DND-41 (cell line): Measurements from ENCODE around the gene PDCD11.
"Not testable (repeated sequence)": the region's sequence is repeated elsewhere in the genome, so short reads cannot be mapped to it uniquely, and the experiment has no call there.

Experiments used
- ATAC-seq: fragments of 200-7000 bp; cut with Tn5 transposase; 3 replicates; pipeline ENCODE4 v1.9.1; 2021; ENCODE audit warnings: low read depth; ENCODE audit not compliant: insufficient read depth
- DNase-seq: peaks from one replicate; pipeline ENCODE4 v3.0.0-alpha.2; 2020
- H2AFZ ChIP-seq: 2 replicates; pipeline ENCODE4 v1.6.0; 2012; ENCODE audit warnings: low read depth, low read length
- H3K27ac ChIP-seq: 2 replicates; pipeline ENCODE4 v1.5.1; 2012; ENCODE audit warnings: low read length, inconsistent platforms
- H3K27me3 ChIP-seq: fragments of 200-600 bp; sonication (generic); 2 replicates; pipeline ENCODE4 v1.6.0; 2012; ENCODE audit warnings: low read length, mild to moderate bottlenecking, inconsistent platforms; ENCODE audit not compliant: insufficient read depth, poor library complexity
- H3K36me3 ChIP-seq: 2 replicates; pipeline ENCODE4 v1.5.1; 2012; ENCODE audit warnings: low read length, inconsistent platforms; ENCODE audit not compliant: insufficient read depth
- H3K4me1 ChIP-seq: 2 replicates; pipeline ENCODE4 v1.5.1; 2012; ENCODE audit warnings: mild to moderate bottlenecking, low read length; ENCODE audit not compliant: insufficient read depth
- H3K4me2 ChIP-seq: 2 replicates; pipeline ENCODE4 v1.6.0; 2012; ENCODE audit warnings: mild to moderate bottlenecking, moderate library complexity, low read length, inconsistent platforms; ENCODE audit not compliant: insufficient read depth
- H3K4me3 ChIP-seq, 2 experiments: fragments of 200-600 bp in 1 of 2; shearing (Covaris generic) in 1 of 2; 2 replicates each; pipeline ENCODE4 v1.5.1; 2012 to 2016; ENCODE audit warnings: inconsistent platforms in 2 of 2, low read length in 2 of 2, mild to moderate bottlenecking in 2 of 2, low read depth in 1 of 2, moderate library complexity in 1 of 2
- H3K79me2 ChIP-seq: 2 replicates; pipeline ENCODE4 v1.6.0; 2012; ENCODE audit warnings: low read length, inconsistent platforms; ENCODE audit not compliant: insufficient read depth
- H3K9ac ChIP-seq: 2 replicates; pipeline ENCODE4 v1.6.0; 2012; ENCODE audit warnings: low read depth, mild to moderate bottlenecking, inconsistent platforms, low read length, moderate library complexity
- H3K9me3 ChIP-seq: 2 replicates; pipeline ENCODE4 v1.5.1; 2012; ENCODE audit warnings: low read length, moderate library complexity, mild to moderate bottlenecking, inconsistent platforms; ENCODE audit not compliant: insufficient read depth, severe bottlenecking
- H4K20me1 ChIP-seq: 2 replicates; pipeline ENCODE4 v1.6.0; 2012; ENCODE audit warnings: low read length; ENCODE audit not compliant: insufficient read depth
- CTCF ChIP-seq: IDR thresholded peaks from 2 replicates; pipeline ENCODE4 v1.5.1; 2012; ENCODE audit warnings: borderline replicate concordance, low read length, moderate library complexity, mild to moderate bottlenecking; ENCODE audit not compliant: poor library complexity, severe bottlenecking; ENCODE audit errors: extremely low read depth
- EZH2 ChIP-seq: IDR thresholded peaks from 3 replicates; pipeline ENCODE4 v1.6.1; 2012; ENCODE audit warnings: borderline replicate concordance, low read depth, mild to moderate bottlenecking, moderate library complexity, low read length, inconsistent platforms; ENCODE audit not compliant: severe bottlenecking

Gene PDCD11

GRCh38 chr10:103350517-103351260 is 45.7 kb upstream of the PDCD11 start, which contains the start of gene PCGF6:
Gene PCGF6, minus strand, starts transcription at chr10:103351140. Its CDS starts 74 bp downstream, at chr10:103351066.
- H3K27me3 ChIP-seq: no peaks in the 10 kb centered on the region
- peak within 1 kb of the TSS; percentile 72 to 75 for H3K4me3 ChIP-seq

GRCh38 chr10:103353281-103353680 is 43.1 kb upstream of the PDCD11 start:
- H2AFZ ChIP-seq: 0 out of 2 replicates have a peak overlapping the region, but pooled peaks have one; percentile 19
- ATAC-seq (no peak), DNase-seq (no peak)
- H3K27me3 ChIP-seq: no peaks in the 10 kb centered on the region
- H3K4me3 ChIP-seq: no peak overlapping the region
- peaks cover 29% of the 10 kb centered on the region for H3K4me1 ChIP-seq
- no peak overlapping the region for H3K9ac ChIP-seq
- H3K4me2 ChIP-seq: no peak overlapping the region
- no peaks in the 10 kb centered on the region for H4K20me1 ChIP-seq
- H3K27ac ChIP-seq: no peak overlapping the region
- H3K36me3 ChIP-seq: peaks cover 10% of the 10 kb centered on the region
- H3K9me3 ChIP-seq: no peaks in the 10 kb centered on the region
- peaks cover 36% of the 10 kb centered on the region for H3K79me2 ChIP-seq
- TF ChIP-seq EZH2 (no peak), CTCF (peak; percentile 35)

More at GRCh38 chr10:103350517-103351260, 45.7 kb upstream of the PDCD11 start, which contains the start of gene PCGF6:
- peak within 1 kb of the TSS; percentile 82 for H3K9ac ChIP-seq
- H3K4me1 ChIP-seq: peaks cover 33% of the 10 kb centered on the region
- peaks cover 43% of the 10 kb centered on the region for H3K79me2 ChIP-seq
- ATAC-seq: peak; percentile 85
- peak within 1 kb of the TSS; percentile 99 for H2AFZ ChIP-seq
- peak; percentile 80 for DNase-seq
- no peaks in the 10 kb centered on the region for H4K20me1 ChIP-seq
- TF ChIP-seq EZH2 (no peak), CTCF (peak; percentile 23)
- H3K27ac ChIP-seq: peak within 1 kb of the TSS; percentile 96
- peaks cover 29% of the 10 kb centered on the region for H3K36me3 ChIP-seq
- peak within 1 kb of the TSS; percentile 91 for H3K4me2 ChIP-seq
- no peaks in the 10 kb centered on the region for H3K9me3 ChIP-seq

GRCh38 chr10:103354567-103354966 is 41.9 kb upstream of the PDCD11 start:
- H3K79me2 ChIP-seq: peaks cover 24% of the 10 kb centered on the region
- not testable (repeated sequence) for H3K4me2 ChIP-seq, H3K4me3 ChIP-seq, ATAC-seq, H3K27ac ChIP-seq, H3K27me3 ChIP-seq, DNase-seq, H4K20me1 ChIP-seq, H2AFZ ChIP-seq, H3K9me3 ChIP-seq, H3K9ac ChIP-seq, H3K36me3 ChIP-seq
- peaks cover 16% of the 10 kb centered on the region for H3K4me1 ChIP-seq

GRCh38 chr10:103355906-103356599 is 40.4 kb upstream of the PDCD11 start:
- Histone ChIP-seq H3K27me3 (no peaks in the 10 kb centered on the region), H3K4me3 (no peak overlapping the region), H3K79me2 (peaks cover 9% of the 10 kb centered on the region), H2AFZ (no peak overlapping the region), H3K36me3 (no peaks in the 10 kb centered on the region), H4K20me1 (no peaks in the 10 kb centered on the region), H3K9ac (no peak overlapping the region), H3K27ac (no peak overlapping the region), H3K4me2 (no peak overlapping the region), H3K9me3 (no peaks in the 10 kb centered on the region), H3K4me1 (peaks cover 9% of the 10 kb centered on the region)
- TF ChIP-seq CTCF (no peak), EZH2 (no peak)
- ATAC-seq: no peak
- no peak for DNase-seq

GRCh38 chr10:103359493-103359892 is 36.9 kb upstream of the PDCD11 start:
- not testable (repeated sequence) for H2AFZ ChIP-seq, H3K9ac ChIP-seq, H3K27ac ChIP-seq, H3K27me3 ChIP-seq, H3K4me2 ChIP-seq, H3K4me3 ChIP-seq, DNase-seq, ATAC-seq, H3K79me2 ChIP-seq, H3K9me3 ChIP-seq, H3K4me1 ChIP-seq, H4K20me1 ChIP-seq, H3K36me3 ChIP-seq
